HepG2 (cell line): ENCODE measurements around the gene ZMYND8. TPM values are rescaled to one million over a fixed set of nuclear protein-coding genes. Genes with fewer than 3 reads are reported as not detected.
A peak's percentile ranks its signal among the peaks of the same experiment; 100 is the strongest.

Experiments used
- CENPX ChIP-seq: sonication (generic); formaldehyde crosslinking; IDR thresholded peaks from 2 replicates; pipeline ENCODE4 v1.9.0; 2021; ENCODE audit warnings: mild to moderate bottlenecking, missing genetic modification reagents, moderate library complexity
- DMTF1 ChIP-seq: sonication (generic); formaldehyde crosslinking; IDR thresholded peaks from 2 replicates; pipeline ENCODE4 v1.4.0; 2020; ENCODE audit warnings: mild to moderate bottlenecking, missing genetic modification reagents
- DRAP1 ChIP-seq: IDR thresholded peaks from 2 replicates; pipeline ENCODE4 v1.6.1; 2016; ENCODE audit warnings: missing genetic modification reagents, missing compliant biosample characterization
- HDAC1 ChIP-seq: sonication (generic); formaldehyde crosslinking; IDR thresholded peaks from 2 replicates; pipeline ENCODE4 v1.5.1; 2020; ENCODE audit warnings: mild to moderate bottlenecking, missing genetic modification reagents
- KAT2B ChIP-seq: fragments of 150-350 bp; IDR thresholded peaks from 2 replicates; pipeline ENCODE4 v1.6.1; 2014; ENCODE audit warnings: low read depth, low read length, borderline replicate concordance
- LBX2 ChIP-seq: sonication (generic); formaldehyde crosslinking; IDR thresholded peaks from 2 replicates; pipeline ENCODE4 v1.5.0; 2020; ENCODE audit warnings: missing genetic modification reagents, mild to moderate bottlenecking, borderline replicate concordance
- MED8 ChIP-seq: sonication (generic); formaldehyde crosslinking; IDR thresholded peaks from 2 replicates; pipeline ENCODE4 v1.8.1; 2023; ENCODE audit warnings: mild to moderate bottlenecking, missing genetic modification reagents; ENCODE audit not compliant: insufficient replicate concordance
- NBN ChIP-seq: fragments of 450-650 bp; conservative IDR thresholded peaks from 2 replicates; pipeline ENCODE4 v1.6.1; 2017
- RAD51 ChIP-seq: fragments of 450-650 bp; IDR thresholded peaks from 2 replicates; pipeline ENCODE4 v1.6.1; 2016; ENCODE audit warnings: borderline replicate concordance
- RELA ChIP-seq: sonication (generic); formaldehyde crosslinking; IDR thresholded peaks from 2 replicates; pipeline ENCODE4 v1.4.0; 2020; ENCODE audit warnings: missing genetic modification reagents
- RFXAP ChIP-seq: sonication (generic); formaldehyde crosslinking; IDR thresholded peaks from 2 replicates; pipeline ENCODE4 v1.4.0; 2020; ENCODE audit warnings: missing genetic modification reagents, borderline replicate concordance
- SIX4 ChIP-seq: sonication (generic); formaldehyde crosslinking; IDR thresholded peaks from 2 replicates; pipeline ENCODE4 v1.4.0; 2020; ENCODE audit warnings: missing genetic modification reagents
- ZBTB46 ChIP-seq: sonication (generic); formaldehyde crosslinking; IDR thresholded peaks from 2 replicates; pipeline ENCODE4 v1.4.0; 2020; ENCODE audit warnings: mild to moderate bottlenecking, missing genetic modification reagents, borderline replicate concordance
- ZNF180 ChIP-seq: sonication (generic); formaldehyde crosslinking; IDR thresholded peaks from 2 replicates; pipeline ENCODE4 v1.4.0; 2020; ENCODE audit warnings: low read depth, missing genetic modification reagents, borderline replicate concordance
- ZNF235 ChIP-seq: sonication (generic); formaldehyde crosslinking; IDR thresholded peaks from 2 replicates; pipeline ENCODE4 v1.8.1; 2023; ENCODE audit warnings: mild to moderate bottlenecking, missing genetic modification reagents, borderline replicate concordance
- ZNF24 ChIP-seq: fragments of 450-650 bp; IDR thresholded peaks from 2 replicates; pipeline ENCODE4 v1.6.1; 2017; ENCODE audit warnings: antibody characterized with exemption, mild to moderate bottlenecking
- ZNF274 ChIP-seq: sonication (generic); formaldehyde crosslinking; IDR thresholded peaks from 2 replicates; pipeline ENCODE4 v1.5.1; 2020; ENCODE audit warnings: mild to moderate bottlenecking, missing genetic modification reagents
- ZNF484 ChIP-seq: sonication (generic); formaldehyde crosslinking; IDR thresholded peaks from 2 replicates; pipeline ENCODE4 v1.5.1; 2020; ENCODE audit warnings: mild to moderate bottlenecking, low read depth, missing genetic modification reagents, borderline replicate concordance
- ZNF674 ChIP-seq: sonication (generic); formaldehyde crosslinking; IDR thresholded peaks from 2 replicates; pipeline ENCODE4 v1.5.0; 2020; ENCODE audit warnings: low read depth, mild to moderate bottlenecking, missing genetic modification reagents
- ZNF749 ChIP-seq: sonication (generic); formaldehyde crosslinking; IDR thresholded peaks from 2 replicates; pipeline ENCODE4 v1.8.0; 2022; ENCODE audit warnings: mild to moderate bottlenecking, missing genetic modification reagents, moderate library complexity, borderline replicate concordance
- ZNF784 ChIP-seq: sonication (generic); formaldehyde crosslinking; IDR thresholded peaks from 2 replicates; pipeline ENCODE4 v1.5.1; 2020; ENCODE audit warnings: missing genetic modification reagents, mild to moderate bottlenecking, borderline replicate concordance
- ZNF839 ChIP-seq: sonication (generic); formaldehyde crosslinking; IDR thresholded peaks from 2 replicates; pipeline ENCODE4 v1.4.0; 2020; ENCODE audit warnings: missing genetic modification reagents, mild to moderate bottlenecking, borderline replicate concordance
- ZNF891 ChIP-seq: sonication (generic); formaldehyde crosslinking; IDR thresholded peaks from 2 replicates; pipeline ENCODE4 v1.5.0; 2020; ENCODE audit warnings: mild to moderate bottlenecking, missing genetic modification reagents
- polyA plus RNA-seq, 8 experiments: library from polyadenylated mRNA; depleted of rRNA in 3 of 8; stranded (reverse) in 7 of 8; unstranded in 1 of 8; fragments of >200 nt; fragmentation: Illumina TruSeq in 4 of 8; extraction: Trizol in 4 of 8; gene quantifications; 2 replicates each; pipeline versions ENCODE4 v1.2.1 to v1.2.3, GENCODE V29; 2011 to 2016; ENCODE audit warnings: low read depth in 4 of 8, missing spikeins in 1 of 8, mixed read lengths in 1 of 8; ENCODE audit not compliant: insufficient read depth in 1 of 8
- total RNA-seq, 5 experiments: library from RNA; depleted of rRNA; stranded (reverse); fragments of >200 nt; fragmentation: Illumina TruSeq; extraction: Trizol; gene quantifications; 2 replicates each; pipeline ENCODE4 v1.2.3, GENCODE V29; 2016; ENCODE audit warnings: low read depth in 1 of 5

ZMYND8 gene
- total and polyA plus RNA-seq, 2 of the 13 experiments (the other 11 are each of a cell fraction or from before 2014, with no cell fraction given) = 53.9 to 84.7 TPM

- TF ChIP-seq RELA (CRISPR knock-in tag) (peak; percentile 96), RFXAP (CRISPR knock-in tag) (peak; percentile 97), HDAC1 (CRISPR knock-in tag) (peak; percentile 98), ZNF839 (CRISPR knock-in tag) (peak; percentile 33; the same call in 1 of the 2 replicates), ZNF180 (CRISPR knock-in tag) (peak; percentile 88; the same call in 1 of the 2 replicates), MED8 (peak; percentile 99), ZNF674 (CRISPR knock-in tag) (peak; percentile 71; the same call in 1 of the 2 replicates), ZNF784 (CRISPR knock-in tag) (peak; percentile 28; the same call in 1 of the 2 replicates), DRAP1 (CRISPR knock-in tag) (peak; percentile 96), ZNF24 (0 out of 2 replicates have a peak, but pooled peaks have one; percentile 60), ZBTB46 (CRISPR knock-in tag) (no peak), NBN (no peak), CENPX (no peak), SIX4 (CRISPR knock-in tag) (peak; percentile 87), KAT2B (no peak), ZNF274 (CRISPR knock-in tag) (peak; percentile 98), ZNF891 (peak; percentile 100; the same call in 1 of the 2 replicates), LBX2 (CRISPR knock-in tag) (peak; percentile 67; the same call in 1 of the 2 replicates), ZNF484 (CRISPR knock-in tag) (no peak; the same call in 1 of the 2 replicates), DMTF1 (CRISPR knock-in tag) (no peak; the same call in 1 of the 2 replicates), ZNF235 (peak; percentile 73; the same call in 1 of the 2 replicates), ZNF749 (CRISPR knock-in tag) (no peak; the same call in 1 of the 2 replicates), RAD51 (no peak)
Measured at GRCh38 chr20:47357296-47358038, 968 bp upstream of the ZMYND8 start (continued).
